NCI-H69 (cell line): ENCODE measurements around the gene PLA2G1B.

Source experiments
- DNase-seq: peaks from one replicate; lab custom pipeline; 2025; lab: John Stamatoyannopoulos, UW

The PLA2G1B gene

GRCh38 chr12:120324841-120325417 is 2.6 kb downstream of the PLA2G1B start:
- no peak for DNase-seq

GRCh38 chr12:120323772-120324171 is 3.8 kb downstream of the PLA2G1B start:
- DNase-seq = no peak

GRCh38 chr12:120321382-120322202 is 6.0 kb downstream of the PLA2G1B start:
- DNase-seq = peak; percentile 27

GRCh38 chr12:120317224-120318105 is 10.1 kb downstream of the PLA2G1B start:
- peak; percentile 100 for DNase-seq

GRCh38 chr12:120316798-120317223 is 10.8 kb downstream of the PLA2G1B start:
- DNase-seq = peak; percentile 57

- DNase-seq = peak; percentile 55
Observed at GRCh38 chr12:120314220-120314619, 13.4 kb downstream of the PLA2G1B start.

GRCh38 chr12:120301962-120302815 is 25.4 kb downstream of the PLA2G1B start, which contains the start of gene SIRT4:
Gene SIRT4, plus strand, starts transcription at chr12:120302321. Its CDS starts 1,241 bp downstream, at chr12:120303562.
- DNase-seq = peak; percentile 97

GRCh38 chr12:120292661-120293531 is 34.7 kb downstream of the PLA2G1B start, which contains the start of gene RNU4-1:
Gene RNU4-1, minus strand, starts transcription at chr12:120293237.
- peak; percentile 98 for DNase-seq

GRCh38 chr12:120292411-120292660 is 35.2 kb downstream of the PLA2G1B start:
- no peak for DNase-seq

GRCh38 chr12:120290609-120291305 is 36.8 kb downstream of the PLA2G1B start:
- DNase-seq = peak; percentile 76

GRCh38 chr12:120287491-120287890 is 40.1 kb downstream of the PLA2G1B start:
- no peak for DNase-seq

GRCh38 chr12:120286768-120287490 is 40.6 kb downstream of the PLA2G1B start:
- DNase-seq = no peak

GRCh38 chr12:120284381-120284780 is 43.2 kb downstream of the PLA2G1B start:
- no peak for DNase-seq

GRCh38 chr12:120283318-120283717 is 44.3 kb downstream of the PLA2G1B start:
- no peak for DNase-seq

GRCh38 chr12:120278137-120279069 is 49.2 kb downstream of the PLA2G1B start:
- no peak for DNase-seq

GRCh38 chr12:120276734-120277133 is 50.8 kb downstream of the PLA2G1B start:
- no peak for DNase-seq
